Measurements from ENCODE around the gene SEMA4C.

DNA sequence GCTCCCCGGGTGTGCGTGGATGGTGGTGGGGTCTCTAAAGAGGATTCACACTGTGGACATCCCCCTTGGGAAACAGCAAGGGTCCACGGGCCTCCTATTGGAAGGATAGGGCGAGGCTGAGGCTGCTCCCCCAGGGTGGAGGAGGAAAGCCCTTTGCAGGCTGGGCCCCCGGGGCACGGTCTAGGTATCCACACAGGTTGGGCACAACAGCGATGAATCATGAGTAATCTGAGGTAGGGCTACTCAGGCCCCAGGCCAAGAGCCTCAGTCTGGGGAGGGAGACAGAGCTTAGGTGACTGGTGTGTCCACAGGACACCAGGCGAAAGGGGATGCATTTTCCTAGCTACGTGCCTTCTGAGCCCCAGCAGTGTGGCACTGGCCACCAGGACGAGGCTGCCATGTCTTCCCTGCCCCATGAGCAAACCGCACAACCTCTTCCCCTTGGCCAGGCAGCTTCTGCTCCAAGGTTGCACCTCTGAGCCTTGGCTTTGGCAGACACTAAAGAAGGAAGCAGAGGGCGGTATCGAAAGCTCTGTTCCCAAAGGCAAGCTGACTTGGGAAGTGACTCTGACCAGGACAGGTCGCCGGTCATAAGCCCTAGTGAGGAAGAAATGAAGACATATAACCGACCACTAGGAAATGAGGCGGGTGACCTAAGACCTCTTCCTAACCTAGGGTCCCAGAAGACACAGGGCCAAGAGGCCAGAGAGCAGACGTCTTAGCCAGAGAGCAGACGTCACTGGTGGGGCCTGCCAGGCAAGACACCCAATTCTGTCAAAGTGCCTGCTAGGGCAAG lies 14.6 kb upstream of the SEMA4C start:
- TF ChIP-seq, protein P1, sequence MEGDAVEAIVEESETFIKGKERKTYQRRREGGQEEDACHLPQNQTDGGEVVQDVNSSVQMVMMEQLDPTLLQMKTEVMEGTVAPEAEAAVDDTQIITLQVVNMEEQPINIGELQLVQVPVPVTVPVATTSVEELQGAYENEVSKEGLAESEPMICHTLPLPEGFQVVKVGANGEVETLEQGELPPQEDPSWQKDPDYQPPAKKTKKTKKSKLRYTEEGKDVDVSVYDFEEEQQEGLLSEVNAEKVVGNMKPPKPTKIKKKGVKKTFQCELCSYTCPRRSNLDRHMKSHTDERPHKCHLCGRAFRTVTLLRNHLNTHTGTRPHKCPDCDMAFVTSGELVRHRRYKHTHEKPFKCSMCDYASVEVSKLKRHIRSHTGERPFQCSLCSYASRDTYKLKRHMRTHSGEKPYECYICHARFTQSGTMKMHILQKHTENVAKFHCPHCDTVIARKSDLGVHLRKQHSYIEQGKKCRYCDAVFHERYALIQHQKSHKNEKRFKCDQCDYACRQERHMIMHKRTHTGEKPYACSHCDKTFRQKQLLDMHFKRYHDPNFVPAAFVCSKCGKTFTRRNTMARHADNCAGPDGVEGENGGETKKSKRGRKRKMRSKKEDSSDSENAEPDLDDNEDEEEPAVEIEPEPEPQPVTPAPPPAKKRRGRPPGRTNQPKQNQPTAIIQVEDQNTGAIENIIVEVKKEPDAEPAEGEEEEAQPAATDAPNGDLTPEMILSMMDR (IDR thresholded peaks at IDR 0.05), result no peak
- TF ChIP-seq POLR2A (IDR thresholded peaks at IDR 0.05), result no peak

Data from gastroesophageal sphincter (tissue), 3 donors.